Upper lobe of left lung (tissue), 6 donors: Measurements from ENCODE around the gene BBS4. TPM values are rescaled to one million over a fixed set of nuclear protein-coding genes. Genes with fewer than 3 reads are reported as not detected.

ENCODE experiments used
- ATAC-seq, 2 donors: fragments of 200-7000 bp; cut with Tn5 transposase; one replicate each; pipeline ENCODE4 v1.9.1; 2022; ENCODE audit warnings: mild to moderate bottlenecking in 2 of 2, moderate library complexity in 2 of 2; ENCODE audit not compliant: low FRiP score in 2 of 2
- DNase-seq, 2 donors: peaks; one replicate each; pipeline ENCODE4 v3.0.0-alpha.2; 2019 to 2020
- H3K27ac ChIP-seq, 4 donors: fragments of 200-600 bp; sonication (generic); one replicate each; pipeline ENCODE4 v1.5.1; 2016 to 2019
- H3K27me3 ChIP-seq, 4 donors: fragments of 200-600 bp; sonication (generic); one replicate each; pipeline ENCODE4 v1.5.1; 2017 to 2019
- H3K36me3 ChIP-seq, 4 donors: fragments of 200-600 bp; sonication (generic); one replicate each; pipeline ENCODE4 v1.5.1; 2016 to 2019
- H3K4me1 ChIP-seq, 4 donors: fragments of 200-600 bp; sonication (generic); one replicate each; pipeline ENCODE4 v1.5.1; 2018 to 2019
- H3K4me3 ChIP-seq, 4 donors: fragments of 200-600 bp; sonication (generic); one replicate each; pipeline ENCODE4 v1.5.1; 2017 to 2019; ENCODE audit warnings: mild to moderate bottlenecking in 2 of 4, moderate library complexity in 1 of 4
- H3K9me3 ChIP-seq, 4 donors: fragments of 200-600 bp; sonication (generic); one replicate each; pipeline ENCODE4 v1.5.1; 2018 to 2019
- CTCF ChIP-seq, 6 experiments: fragments of 450-650 bp in 4 of 6; fragments of 200-600 bp in 2 of 6; sonication (generic) in 2 of 6; IDR thresholded peaks; one replicate each; pipeline ENCODE4 v1.5.1; 2016 to 2019; ENCODE audit warnings: antibody characterized with exemption in 6 of 6
- EP300 ChIP-seq, 4 donors: sonication (generic); formaldehyde crosslinking; IDR thresholded peaks; one replicate each; pipeline ENCODE4 v1.5.1; 2017; ENCODE audit warnings: antibody characterized with exemption in 4 of 4, control low read depth in 2 of 4
- POLR2A ChIP-seq, 4 donors: fragments of 450-650 bp; IDR thresholded peaks; one replicate each; pipeline ENCODE4 v1.5.1; 2016 to 2017; ENCODE audit warnings: antibody characterized with exemption in 4 of 4, mild to moderate bottlenecking in 2 of 4
- POLR2AphosphoS5 ChIP-seq, 2 donors: sonication (generic); formaldehyde crosslinking; IDR thresholded peaks; one replicate each; pipeline ENCODE4 v1.5.1; 2017; ENCODE audit warnings: antibody characterized with exemption in 2 of 2
- WGBS, 2 donors: methylation state at CpG; one replicate each; pipeline ENCODE4 v1.1.5; 2017 to 2018; 5-methylcytosine and 5-hydroxymethylcytosine counted together
- total RNA-seq, 6 donors: library from RNA; depleted of rRNA in 4 of 6; stranded (reverse); fragments of >200 nt in 4 of 6; gene quantifications; one replicate each; pipeline versions ENCODE4 v1.1.0 to v1.2.1, GENCODE V29; 2016 to 2021
- donor health status: DM: no; HTN: no; CAD: no; lungs with moderate emphysema.
- donor health status: DM: no; HTN: yes; CAD: no; lungs with severe emphysema.

The BBS4 gene
- total RNA-seq, 6 donors from 2014 or later, result 16.3 to 78.6 (median 27.7) TPM

GRCh38 chr15:72682772-72683171 lies 3.2 kb upstream of the BBS4 start:
- Histone ChIP-seq H3K36me3 (no peaks in the 10 kb centered on the region), H3K27ac (no peak overlapping the region), H3K4me1 (peaks cover 0 to 20% (median 8%) of the 10 kb centered on the region in 4 donors), H3K27me3 (no peaks in the 10 kb centered on the region), H3K9me3 (no peaks in the 10 kb centered on the region), H3K4me3 (no peak overlapping the region)
- WGBS, 2 donors, result 94 to 98% methylated on average over 3 of the region's 3 CpGs
- TF ChIP-seq POLR2A (IDR thresholded peaks at IDR 0.05) (no peak), CTCF (IDR thresholded peaks at IDR 0.05) (no peak), POLR2AphosphoS5 (IDR thresholded peaks at IDR 0.05) (no peak), EP300 (IDR thresholded peaks at IDR 0.05) (no peak)
- DNase-seq (no peak), ATAC-seq (no peak)

- Histone ChIP-seq H3K9me3 (no peaks in the 10 kb centered on the region), H3K27me3 (no peaks in the 10 kb centered on the region), H3K27ac (peak overlapping the region; percentile 84 to 95 (median 90)), H3K4me1 (peaks cover 0 to 20% (median 8%) of the 10 kb centered on the region in 4 donors), H3K36me3 (no peaks in the 10 kb centered on the region), H3K4me3 (peak overlapping the region; percentile 62 to 75 (median 68))
- TF ChIP-seq CTCF (IDR thresholded peaks at IDR 0.05) (no peak), POLR2A (IDR thresholded peaks at IDR 0.05) (no peak), EP300 (IDR thresholded peaks at IDR 0.05) (no peak), POLR2AphosphoS5 (IDR thresholded peaks at IDR 0.05) (no peak)
- no peak for ATAC-seq
- no peak for DNase-seq
- whole genome bisulfite sequencing, 2 donors, result 30 to 35% methylated on average over 23 of the region's 23 CpGs
These were observed 594 bp upstream of the BBS4 start for GRCh38 chr15:72685301-72685924.

- no peak overlapping the region for H3K27ac ChIP-seq
- H3K36me3 ChIP-seq, result no peaks in the 10 kb centered on the region
- no peaks in the 10 kb centered on the region for H3K9me3 ChIP-seq
- no peak for TF ChIP-seq CTCF (IDR thresholded peaks at IDR 0.05)
- no peak for TF ChIP-seq EP300 (IDR thresholded peaks at IDR 0.05)
- no peak overlapping the region for H3K4me3 ChIP-seq
- no peaks in the 10 kb centered on the region for H3K27me3 ChIP-seq
- ATAC-seq (no peak), DNase-seq (no peak)
- H3K4me1 ChIP-seq, result peaks cover 0 to 20% (median 8%) of the 10 kb centered on the region in 4 donors
- 94 to 97% methylated on average over 5 of the region's 5 CpGs for WGBS, 2 donors
These were observed 2.7 kb downstream of the BBS4 start for GRCh38 chr15:72688697-72689096.

GRCh38 chr15:72690938-72691337 lies 4.9 kb downstream of the BBS4 start:
- ATAC-seq (no peak), DNase-seq (no peak)
- H3K27me3 ChIP-seq, result no peaks in the 10 kb centered on the region
- no peaks in the 10 kb centered on the region for H3K36me3 ChIP-seq
- no peak overlapping the region for H3K27ac ChIP-seq
- 89 to 94% methylated on average over 5 of the region's 5 CpGs for WGBS, 2 donors
- no peak for TF ChIP-seq POLR2AphosphoS5 (IDR thresholded peaks at IDR 0.05)
- no peak for TF ChIP-seq POLR2A (IDR thresholded peaks at IDR 0.05)
- no peak for TF ChIP-seq CTCF (IDR thresholded peaks at IDR 0.05)
- no peak for TF ChIP-seq EP300 (IDR thresholded peaks at IDR 0.05)
- H3K4me3 ChIP-seq, result no peak overlapping the region
- H3K4me1 ChIP-seq, result peaks cover 0 to 11% (median 3%) of the 10 kb centered on the region in 4 donors
- H3K9me3 ChIP-seq, result no peaks in the 10 kb centered on the region

GRCh38 chr15:72698938-72699337 lies 12.9 kb downstream of the BBS4 start:
- TF ChIP-seq CTCF (IDR thresholded peaks at IDR 0.05), result no peak
- TF ChIP-seq POLR2AphosphoS5 (IDR thresholded peaks at IDR 0.05), result no peak
- no peak for TF ChIP-seq POLR2A (IDR thresholded peaks at IDR 0.05)
- no peak for TF ChIP-seq EP300 (IDR thresholded peaks at IDR 0.05)

More at GRCh38 chr15:72698938-72699337, 12.9 kb downstream of the BBS4 start:
- Histone ChIP-seq H3K9me3 (no peaks in the 10 kb centered on the region), H3K4me3 (no peak overlapping the region), H3K4me1 (no peaks in the 10 kb centered on the region), H3K27ac (no peak overlapping the region), H3K27me3 (no peaks in the 10 kb centered on the region), H3K36me3 (no peaks in the 10 kb centered on the region)
- WGBS, 2 donors, result 93 to 98% methylated on average over 5 of the region's 5 CpGs
- ATAC-seq, result no peak
- no peak for DNase-seq
